KMS-11 (cell line): ENCODE results near the gene UGT2B7.

Experiments
- H2AFZ ChIP-seq: fragments of 200-600 bp; sonication (generic); 2 replicates; pipeline ENCODE4 v1.6.1; 2016; ENCODE audit warnings: antibody characterized with exemption, mixed run types, low read depth
- H3K27ac ChIP-seq: fragments of 200-600 bp; sonication (generic); 2 replicates; pipeline ENCODE4 v1.6.1; 2016; ENCODE audit warnings: mild to moderate bottlenecking, mixed run types
- H3K27me3 ChIP-seq: fragments of 200-600 bp; sonication (generic); 2 replicates; pipeline ENCODE4 v1.6.1; 2017; ENCODE audit warnings: mild to moderate bottlenecking, low read depth, mixed run types, moderate library complexity; ENCODE audit not compliant: insufficient read depth
- H3K36me3 ChIP-seq: fragments of 200-600 bp; sonication (generic); 2 replicates; pipeline ENCODE4 v1.6.1; 2017; ENCODE audit warnings: mild to moderate bottlenecking, mixed run types; ENCODE audit not compliant: insufficient read depth
- H3K4me1 ChIP-seq: fragments of 200-600 bp; sonication (generic); 2 replicates; pipeline ENCODE4 v1.6.1; 2016; ENCODE audit warnings: mild to moderate bottlenecking, low read depth, mixed run types; ENCODE audit not compliant: poor library complexity, severe bottlenecking
- H3K4me2 ChIP-seq: fragments of 200-600 bp; sonication (generic); 2 replicates; pipeline ENCODE4 v1.7.0; 2016; ENCODE audit warnings: mild to moderate bottlenecking, mixed run types
- H3K4me3 ChIP-seq: fragments of 200-600 bp; sonication (generic); IDR thresholded peaks from 2 replicates; pipeline ENCODE4 v1.6.1; 2017; ENCODE audit warnings: low read depth, low read length, mixed read lengths; ENCODE audit not compliant: insufficient read depth
- H3K79me2 ChIP-seq: fragments of 200-600 bp; sonication (generic); 2 replicates; pipeline ENCODE4 v1.6.1; 2016; ENCODE audit warnings: low read depth, mixed run types; ENCODE audit not compliant: insufficient read depth
- H3K9ac ChIP-seq: fragments of 200-600 bp; sonication (generic); 2 replicates; pipeline ENCODE4 v1.6.1; 2016; ENCODE audit warnings: mild to moderate bottlenecking, mixed run types
- H4K20me1 ChIP-seq: fragments of 200-600 bp; sonication (generic); 2 replicates; pipeline ENCODE4 v1.6.1; 2016; ENCODE audit warnings: mild to moderate bottlenecking, mixed run types; ENCODE audit not compliant: insufficient read depth
- CTCF ChIP-seq: fragments of 200-600 bp; sonication (generic); conservative IDR thresholded peaks from 2 replicates; pipeline ENCODE4 v1.6.1; 2017; ENCODE audit warnings: low read depth, mild to moderate bottlenecking, antibody characterized with exemption, low read length, moderate library complexity, mixed read lengths

UGT2B7 gene

GRCh38 chr4:69069085-69069484 is 27.2 kb upstream of the UGT2B7 start:
- H3K9ac ChIP-seq = no peak overlapping the region
- H3K4me1 ChIP-seq = no peaks in the 10 kb centered on the region
- H3K27me3 ChIP-seq = no peaks in the 10 kb centered on the region
- no peak overlapping the region for H3K27ac ChIP-seq
- no peak overlapping the region for H3K4me2 ChIP-seq
- no peaks in the 10 kb centered on the region for H4K20me1 ChIP-seq
- H3K36me3 ChIP-seq = no peaks in the 10 kb centered on the region
- no peak overlapping the region for H2AFZ ChIP-seq
- H3K79me2 ChIP-seq = no peaks in the 10 kb centered on the region
- no peak overlapping the region for H3K4me3 ChIP-seq
- no peak for TF ChIP-seq CTCF

- TF ChIP-seq CTCF = no peak
- Histone ChIP-seq H2AFZ (no peak overlapping the region), H3K36me3 (no peaks in the 10 kb centered on the region), H3K9ac (no peak overlapping the region), H3K79me2 (no peaks in the 10 kb centered on the region), H3K27me3 (no peaks in the 10 kb centered on the region), H3K27ac (no peak overlapping the region), H3K4me3 (no peak overlapping the region), H4K20me1 (no peaks in the 10 kb centered on the region), H3K4me2 (no peak overlapping the region), H3K4me1 (no peaks in the 10 kb centered on the region)
These were observed 25.7 kb upstream of the UGT2B7 start for GRCh38 chr4:69070590-69070989.

GRCh38 chr4:69071286-69071685 is 25.0 kb upstream of the UGT2B7 start:
- Histone ChIP-seq H3K9ac (no peak overlapping the region), H3K36me3 (no peaks in the 10 kb centered on the region), H3K79me2 (no peaks in the 10 kb centered on the region), H3K4me3 (no peak overlapping the region), H3K4me1 (no peaks in the 10 kb centered on the region), H3K4me2 (no peak overlapping the region), H3K27ac (no peak overlapping the region), H3K27me3 (no peaks in the 10 kb centered on the region), H4K20me1 (no peaks in the 10 kb centered on the region), H2AFZ (no peak overlapping the region)
- no peak for TF ChIP-seq CTCF

- no peak for TF ChIP-seq CTCF
- Histone ChIP-seq H4K20me1 (no peaks in the 10 kb centered on the region), H3K9ac (no peak overlapping the region), H2AFZ (no peak overlapping the region), H3K27me3 (no peaks in the 10 kb centered on the region), H3K4me2 (no peak overlapping the region), H3K36me3 (no peaks in the 10 kb centered on the region), H3K4me1 (no peaks in the 10 kb centered on the region), H3K27ac (no peak overlapping the region), H3K79me2 (no peaks in the 10 kb centered on the region), H3K4me3 (no peak overlapping the region)
These were observed 22.9 kb upstream of the UGT2B7 start for GRCh38 chr4:69073375-69073774.
